SK-N-SH (cell line): ENCODE data around the gene ZCCHC14. TPM values are rescaled to one million over a fixed set of nuclear protein-coding genes. Genes with fewer than 3 reads are reported as not detected.

Source experiments
- CTCF ChIA-PET: fragments of 300-600, 350-600 bp; formaldehyde crosslinking; extraction: SDS; loops from one replicate; lab custom pipeline; 2021; lab: Yijun Ruan, JAX
- POLR2A ChIA-PET: fragments of 350-600 bp; sonication (Branson Sonifier 250); formaldehyde crosslinking; extraction: SDS; loops from one replicate; lab custom pipeline; 2020; ENCODE audit warnings: antibody characterized with exemption, inconsistent platforms; lab: Yijun Ruan, JAX
- DNase-seq: peaks from one replicate; pipeline ENCODE4 v3.0.0; 2012
- H2AFZ ChIP-seq: fragments of 200-600 bp; sonication (generic); 2 replicates; pipeline ENCODE4 v1.8.1; 2016; ENCODE audit warnings: antibody characterized with exemption, mild to moderate bottlenecking, low read depth
- H3F3A ChIP-seq: fragments of 200-600 bp; sonication (generic); replicated peaks from 2 replicates; pipeline ENCODE3; 2016; ENCODE audit warnings: antibody characterized with exemption, mild to moderate bottlenecking; ENCODE audit not compliant: insufficient read depth
- H3K27ac ChIP-seq, 2 experiments: fragments of 200-500 bp in 1 of 2; fragments of 200-600 bp in 1 of 2; sonication (Bioruptor generic) in 1 of 2; sonication (generic), shearing (Covaris generic) in 1 of 2; 2 replicates each; pipeline versions ENCODE4 v1.5.1 to v1.6.1; 2014 to 2016; ENCODE audit warnings: low read depth in 2 of 2, inconsistent platforms in 1 of 2, low read length in 1 of 2, mild to moderate bottlenecking in 1 of 2, mixed read lengths in 1 of 2
- H3K27me3 ChIP-seq: fragments of 200-600 bp; sonication (generic), shearing (Covaris generic); 2 replicates; pipeline ENCODE4 v1.6.1; 2016; ENCODE audit warnings: mixed run types; ENCODE audit not compliant: insufficient read depth
- H3K36me3 ChIP-seq, 2 experiments: fragments of 200-500 bp in 1 of 2; fragments of 200-600 bp in 1 of 2; sonication (Bioruptor generic) in 1 of 2; sonication (generic) in 1 of 2; replicated peaks in 1 of 2; 2 replicates each; pipeline versions ENCODE3 to v1.5.1; 2014 to 2016; ENCODE audit warnings: low read length in 1 of 2, mild to moderate bottlenecking in 1 of 2; ENCODE audit not compliant: insufficient read depth in 2 of 2, control insufficient read depth in 1 of 2
- H3K4me1 ChIP-seq, 2 experiments: fragments of 200-500 bp in 1 of 2; fragments of 200-600 bp in 1 of 2; sonication (Bioruptor generic) in 1 of 2; sonication (generic), shearing (Covaris generic) in 1 of 2; 2 replicates each; pipeline versions ENCODE4 v1.5.1 to v1.6.1; 2014 to 2016; ENCODE audit warnings: low read depth in 1 of 2, low read length in 1 of 2, mixed run types in 1 of 2; ENCODE audit not compliant: insufficient read depth in 2 of 2, control insufficient read depth in 1 of 2
- H3K4me2 ChIP-seq: fragments of 200-600 bp; sonication (generic), shearing (Covaris generic); 2 replicates; pipeline ENCODE4 v1.6.1; 2017; ENCODE audit warnings: mixed run types
- H3K4me3 ChIP-seq, 2 experiments: fragments of 200-500 bp in 1 of 2; fragments of 200-600 bp in 1 of 2; sonication (Bioruptor generic) in 1 of 2; sonication (generic), shearing (Covaris generic) in 1 of 2; 2 replicates each; pipeline versions ENCODE4 v1.5.1 to v1.8.1; 2014 to 2016; ENCODE audit warnings: low read depth in 2 of 2, inconsistent platforms in 1 of 2, low read length in 1 of 2, mild to moderate bottlenecking in 1 of 2, mixed read lengths in 1 of 2, moderate library complexity in 1 of 2
- H3K79me2 ChIP-seq: fragments of 200-600 bp; sonication (generic); 2 replicates; pipeline ENCODE4 v1.8.1; 2017; ENCODE audit warnings: mild to moderate bottlenecking; ENCODE audit not compliant: insufficient read depth
- H3K9ac ChIP-seq: fragments of 200-600 bp; sonication (generic); 2 replicates; pipeline ENCODE4 v1.6.1; 2017; ENCODE audit warnings: mixed run types
- H3K9me2 ChIP-seq: fragments of 200-600 bp; sonication (generic); 2 replicates; pipeline ENCODE4 v1.6.1; 2017; ENCODE audit warnings: mixed run types
- H3K9me3 ChIP-seq: fragments of 200-600 bp; sonication (generic); 2 replicates; pipeline ENCODE4 v1.6.1; 2017; ENCODE audit warnings: mixed run types, mild to moderate bottlenecking, moderate library complexity
- H4K20me1 ChIP-seq: fragments of 200-600 bp; sonication (generic); 2 replicates; pipeline ENCODE4 v1.6.1; 2017; ENCODE audit warnings: mild to moderate bottlenecking, mixed run types; ENCODE audit not compliant: insufficient read depth
- ELF1 ChIP-seq: IDR thresholded peaks from 2 replicates; pipeline ENCODE4 v1.4.0; 2012
- EZH2phosphoT487 ChIP-seq: fragments of 200-600 bp; sonication (generic); IDR thresholded peaks from 2 replicates; pipeline ENCODE4 v1.6.1; 2017; ENCODE audit warnings: low read depth, mixed run types, mild to moderate bottlenecking, antibody characterized with exemption, moderate library complexity, borderline replicate concordance
- FOXJ3 ChIP-seq: sonication (generic); formaldehyde crosslinking; IDR thresholded peaks from 2 replicates; pipeline ENCODE4 v1.5.1; 2020; ENCODE audit warnings: mild to moderate bottlenecking, missing genetic modification reagents
- FOXM1 ChIP-seq: IDR thresholded peaks from 2 replicates; pipeline ENCODE4 v1.4.0; 2012; ENCODE audit warnings: low read depth, mild to moderate bottlenecking
- GABPA ChIP-seq: IDR thresholded peaks from 2 replicates; pipeline ENCODE4 v1.4.0; 2012; ENCODE audit warnings: low read depth, mild to moderate bottlenecking
- GATA2 ChIP-seq: sonication (generic); formaldehyde crosslinking; IDR thresholded peaks from 2 replicates; pipeline ENCODE4 v1.5.0; 2020; ENCODE audit warnings: mild to moderate bottlenecking, missing genetic modification reagents
- MXI1 ChIP-seq: IDR thresholded peaks from 2 replicates; pipeline ENCODE4 v1.6.1; 2012; ENCODE audit warnings: mild to moderate bottlenecking, low read depth, low read length, improper control_type of control experiment
- RCOR1 ChIP-seq: fragments of 150-350 bp; IDR thresholded peaks from 2 replicates; pipeline ENCODE4 v1.6.1; 2017; ENCODE audit warnings: antibody characterized with exemption, low read length
- RFX5 ChIP-seq: IDR thresholded peaks from 2 replicates; pipeline ENCODE4 v1.6.1; 2012; ENCODE audit warnings: mild to moderate bottlenecking, improper control_type of control experiment, low read length
- SIN3A ChIP-seq: IDR thresholded peaks from 2 replicates; pipeline ENCODE4 v1.6.1; 2012; ENCODE audit warnings: low read depth, mild to moderate bottlenecking, low read length, moderate library complexity, borderline replicate concordance
- SMC3 ChIP-seq: IDR thresholded peaks from 2 replicates; pipeline ENCODE4 v1.6.1; 2012; ENCODE audit warnings: low read depth, low read length, improper control_type of control experiment
- YY1 ChIP-seq: IDR thresholded peaks from 2 replicates; pipeline ENCODE4 v1.4.0; 2012; ENCODE audit warnings: low read depth, mild to moderate bottlenecking
- WGBS: methylation state at CpG from one replicate; pipeline ENCODE4 v1.1.6; 2017; ENCODE audit warnings: low lambda C conversion rate; 5-methylcytosine and 5-hydroxymethylcytosine counted together
- polyA plus RNA-seq, 3 experiments: library from polyadenylated mRNA; depleted of rRNA; stranded (reverse); fragments of >200 nt; gene quantifications; 2 replicates each; pipeline ENCODE4 v1.2.3, GENCODE V29; 2012
- TF ChIP-seq, protein P1 (sequence below): IDR thresholded peaks from 2 replicates; pipeline ENCODE4 v1.4.0; 2012; ENCODE audit warnings: low read depth, borderline replicate concordance
- TF ChIP-seq, protein P2 (sequence below): fragments of 150-350 bp; IDR thresholded peaks from 2 replicates; pipeline ENCODE4 v1.6.1; 2017; ENCODE audit warnings: antibody characterized with exemption, low read length, low read depth, borderline replicate concordance
- TF ChIP-seq, protein P3 (sequence below): IDR thresholded peaks from 2 replicates; pipeline ENCODE4 v1.4.0; 2012; ENCODE audit warnings: low read depth, borderline replicate concordance
- TF ChIP-seq, protein P4 (sequence below): IDR thresholded peaks from 2 replicates; pipeline ENCODE4 v1.6.1; 2012; ENCODE audit warnings: mild to moderate bottlenecking, low read depth, low read length, moderate library complexity
- TF ChIP-seq, protein P5 (sequence below): fragments of 150-350 bp; IDR thresholded peaks from 2 replicates; pipeline ENCODE4 v1.6.1; 2016; ENCODE audit warnings: mild to moderate bottlenecking, low read depth, low read length

The ZCCHC14 gene
- polyA plus RNA-seq, 1 of the 3 experiments (the other 2 are of a cell fraction), result 5.7 TPM

DNA sequence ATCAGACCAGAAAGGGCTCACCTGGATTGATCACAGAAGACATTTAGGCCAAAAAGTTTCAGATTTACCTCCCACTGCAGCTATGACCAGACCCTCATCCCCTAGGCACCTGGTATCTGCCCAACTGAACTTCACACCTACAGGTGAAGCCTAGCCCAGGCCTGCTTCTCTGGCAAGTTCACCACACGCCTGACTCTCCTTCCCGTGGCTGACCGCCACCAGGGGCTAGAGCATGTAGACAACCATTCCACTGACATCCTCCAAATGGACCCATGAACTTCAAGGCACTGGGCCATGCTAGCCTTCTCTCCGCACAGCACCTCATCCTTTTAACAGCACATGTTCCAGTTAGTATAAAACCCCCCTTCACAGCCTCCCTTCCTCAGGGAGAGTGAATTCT is 18.8 kb downstream of the ZCCHC14 start:
- Histone ChIP-seq H3K9me3 (no peaks in the 10 kb centered on the region), H3K9ac (no peak overlapping the region), H3K4me3 (no peak overlapping the region), H3K4me1 (peaks cover 4 to 83% of the 10 kb centered on the region in 2 experiments; a peak in 3 of 4 replicates), H4K20me1 (peaks cover 90% of the 10 kb centered on the region), H3K36me3 (peaks cover 0 to 1% of the 10 kb centered on the region in 2 experiments), H2AFZ (no peak overlapping the region), H3F3A (peaks cover 9% of the 10 kb centered on the region), H3K4me2 (no peak overlapping the region), H3K27me3 (no peaks in the 10 kb centered on the region), H3K79me2 (peaks cover 98% of the 10 kb centered on the region), H3K9me2 (no peaks in the 10 kb centered on the region), H3K27ac (peak overlapping the region in 1 of 2 experiments; percentile 82; a peak in 2 of 4 replicates)
- WGBS, result 96% methylated on average over 4 of the region's 4 CpGs
- CTCF ChIA-PET, result interaction anchor here (1.3 to 1.6 kb wide), 2 partner anchors 18 to 58 kb away, joined by 4 to 5 read pairs; no protein-coding TSS in a partner anchor
- POLR2A ChIA-PET, result no interaction called here
- TF ChIP-seq SMC3, result no peak
- TF ChIP-seq RFX5, result no peak
- no peak for TF ChIP-seq GATA2 (CRISPR knock-in tag)
- TF ChIP-seq FOXJ3 (CRISPR knock-in tag), result no peak
- no peak for TF ChIP-seq ELF1
- TF ChIP-seq, protein P1, sequence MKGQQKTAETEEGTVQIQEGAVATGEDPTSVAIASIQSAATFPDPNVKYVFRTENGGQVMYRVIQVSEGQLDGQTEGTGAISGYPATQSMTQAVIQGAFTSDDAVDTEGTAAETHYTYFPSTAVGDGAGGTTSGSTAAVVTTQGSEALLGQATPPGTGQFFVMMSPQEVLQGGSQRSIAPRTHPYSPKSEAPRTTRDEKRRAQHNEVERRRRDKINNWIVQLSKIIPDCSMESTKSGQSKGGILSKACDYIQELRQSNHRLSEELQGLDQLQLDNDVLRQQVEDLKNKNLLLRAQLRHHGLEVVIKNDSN, result no peak
- TF ChIP-seq, protein P2, sequence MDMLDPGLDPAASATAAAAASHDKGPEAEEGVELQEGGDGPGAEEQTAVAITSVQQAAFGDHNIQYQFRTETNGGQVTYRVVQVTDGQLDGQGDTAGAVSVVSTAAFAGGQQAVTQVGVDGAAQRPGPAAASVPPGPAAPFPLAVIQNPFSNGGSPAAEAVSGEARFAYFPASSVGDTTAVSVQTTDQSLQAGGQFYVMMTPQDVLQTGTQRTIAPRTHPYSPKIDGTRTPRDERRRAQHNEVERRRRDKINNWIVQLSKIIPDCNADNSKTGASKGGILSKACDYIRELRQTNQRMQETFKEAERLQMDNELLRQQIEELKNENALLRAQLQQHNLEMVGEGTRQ, result no peak
- TF ChIP-seq, protein P3, sequence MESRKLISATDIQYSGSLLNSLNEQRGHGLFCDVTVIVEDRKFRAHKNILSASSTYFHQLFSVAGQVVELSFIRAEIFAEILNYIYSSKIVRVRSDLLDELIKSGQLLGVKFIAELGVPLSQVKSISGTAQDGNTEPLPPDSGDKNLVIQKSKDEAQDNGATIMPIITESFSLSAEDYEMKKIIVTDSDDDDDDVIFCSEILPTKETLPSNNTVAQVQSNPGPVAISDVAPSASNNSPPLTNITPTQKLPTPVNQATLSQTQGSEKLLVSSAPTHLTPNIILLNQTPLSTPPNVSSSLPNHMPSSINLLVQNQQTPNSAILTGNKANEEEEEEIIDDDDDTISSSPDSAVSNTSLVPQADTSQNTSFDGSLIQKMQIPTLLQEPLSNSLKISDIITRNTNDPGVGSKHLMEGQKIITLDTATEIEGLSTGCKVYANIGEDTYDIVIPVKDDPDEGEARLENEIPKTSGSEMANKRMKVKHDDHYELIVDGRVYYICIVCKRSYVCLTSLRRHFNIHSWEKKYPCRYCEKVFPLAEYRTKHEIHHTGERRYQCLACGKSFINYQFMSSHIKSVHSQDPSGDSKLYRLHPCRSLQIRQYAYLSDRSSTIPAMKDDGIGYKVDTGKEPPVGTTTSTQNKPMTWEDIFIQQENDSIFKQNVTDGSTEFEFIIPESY, result no peak
- TF ChIP-seq GABPA, result no peak
- no peak for TF ChIP-seq SIN3A
- TF ChIP-seq RCOR1, result no peak
- TF ChIP-seq EZH2phosphoT487, result no peak
- no peak for TF ChIP-seq FOXM1
- no peak for TF ChIP-seq YY1
- DNase-seq, result no peak

DNA sequence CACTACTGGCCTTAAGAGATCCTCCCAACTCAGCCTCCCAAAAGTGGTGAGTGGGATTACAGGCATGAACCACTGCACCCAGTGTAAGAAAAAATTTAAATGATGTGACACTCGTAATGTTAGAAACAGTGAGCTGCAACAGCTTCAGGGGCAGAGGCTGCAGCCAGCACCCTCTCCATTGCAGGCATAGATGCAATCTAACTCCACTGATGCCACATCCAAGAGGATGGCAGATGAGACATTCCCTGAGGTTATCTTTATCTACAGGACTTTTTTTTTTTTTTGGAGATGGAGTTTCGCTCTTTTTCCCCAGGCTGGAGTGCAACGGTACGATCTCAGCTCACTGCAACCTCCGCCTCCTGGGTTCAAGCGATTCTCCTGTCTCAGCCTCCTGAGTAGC is 19.9 kb downstream of the ZCCHC14 start:
- 84% methylated on average over 6 of the region's 6 CpGs for WGBS
- POLR2A ChIA-PET, result interaction anchor here (0.8 kb wide), 1 partner anchor 18 kb away, joined by 3 read pairs; no protein-coding TSS in a partner anchor
- H3K79me2 ChIP-seq, result peaks cover 98% of the 10 kb centered on the region
- TF ChIP-seq, protein P1, result no peak
- TF ChIP-seq, protein P4, sequence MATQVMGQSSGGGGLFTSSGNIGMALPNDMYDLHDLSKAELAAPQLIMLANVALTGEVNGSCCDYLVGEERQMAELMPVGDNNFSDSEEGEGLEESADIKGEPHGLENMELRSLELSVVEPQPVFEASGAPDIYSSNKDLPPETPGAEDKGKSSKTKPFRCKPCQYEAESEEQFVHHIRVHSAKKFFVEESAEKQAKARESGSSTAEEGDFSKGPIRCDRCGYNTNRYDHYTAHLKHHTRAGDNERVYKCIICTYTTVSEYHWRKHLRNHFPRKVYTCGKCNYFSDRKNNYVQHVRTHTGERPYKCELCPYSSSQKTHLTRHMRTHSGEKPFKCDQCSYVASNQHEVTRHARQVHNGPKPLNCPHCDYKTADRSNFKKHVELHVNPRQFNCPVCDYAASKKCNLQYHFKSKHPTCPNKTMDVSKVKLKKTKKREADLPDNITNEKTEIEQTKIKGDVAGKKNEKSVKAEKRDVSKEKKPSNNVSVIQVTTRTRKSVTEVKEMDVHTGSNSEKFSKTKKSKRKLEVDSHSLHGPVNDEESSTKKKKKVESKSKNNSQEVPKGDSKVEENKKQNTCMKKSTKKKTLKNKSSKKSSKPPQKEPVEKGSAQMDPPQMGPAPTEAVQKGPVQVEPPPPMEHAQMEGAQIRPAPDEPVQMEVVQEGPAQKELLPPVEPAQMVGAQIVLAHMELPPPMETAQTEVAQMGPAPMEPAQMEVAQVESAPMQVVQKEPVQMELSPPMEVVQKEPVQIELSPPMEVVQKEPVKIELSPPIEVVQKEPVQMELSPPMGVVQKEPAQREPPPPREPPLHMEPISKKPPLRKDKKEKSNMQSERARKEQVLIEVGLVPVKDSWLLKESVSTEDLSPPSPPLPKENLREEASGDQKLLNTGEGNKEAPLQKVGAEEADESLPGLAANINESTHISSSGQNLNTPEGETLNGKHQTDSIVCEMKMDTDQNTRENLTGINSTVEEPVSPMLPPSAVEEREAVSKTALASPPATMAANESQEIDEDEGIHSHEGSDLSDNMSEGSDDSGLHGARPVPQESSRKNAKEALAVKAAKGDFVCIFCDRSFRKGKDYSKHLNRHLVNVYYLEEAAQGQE, result no peak
- TF ChIP-seq, protein P5, sequence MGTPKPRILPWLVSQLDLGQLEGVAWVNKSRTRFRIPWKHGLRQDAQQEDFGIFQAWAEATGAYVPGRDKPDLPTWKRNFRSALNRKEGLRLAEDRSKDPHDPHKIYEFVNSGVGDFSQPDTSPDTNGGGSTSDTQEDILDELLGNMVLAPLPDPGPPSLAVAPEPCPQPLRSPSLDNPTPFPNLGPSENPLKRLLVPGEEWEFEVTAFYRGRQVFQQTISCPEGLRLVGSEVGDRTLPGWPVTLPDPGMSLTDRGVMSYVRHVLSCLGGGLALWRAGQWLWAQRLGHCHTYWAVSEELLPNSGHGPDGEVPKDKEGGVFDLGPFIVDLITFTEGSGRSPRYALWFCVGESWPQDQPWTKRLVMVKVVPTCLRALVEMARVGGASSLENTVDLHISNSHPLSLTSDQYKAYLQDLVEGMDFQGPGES, result no peak
- peak; percentile 41; the same call in 1 of the 2 replicates for TF ChIP-seq MXI1

More for the DNA sequence above, 19.9 kb downstream of the ZCCHC14 start:
- H3K36me3 ChIP-seq, result no peaks in the 10 kb centered on the region
- H4K20me1 ChIP-seq, result peaks cover 85% of the 10 kb centered on the region
- CTCF ChIA-PET, result interaction anchor here (0.7 to 1.6 kb wide), 5 partner anchors 8 to 66 kb away, joined by 3 to 5 read pairs (median 4); no protein-coding TSS in a partner anchor
- H3F3A ChIP-seq, result peaks cover 9% of the 10 kb centered on the region
- H3K9me2 ChIP-seq, result no peaks in the 10 kb centered on the region
- no peak overlapping the region; a peak in 2 of 4 replicates for H3K27ac ChIP-seq
- no peak overlapping the region for H3K4me2 ChIP-seq
- no peak overlapping the region for H3K9ac ChIP-seq
- no peaks in the 10 kb centered on the region for H3K27me3 ChIP-seq
- H2AFZ ChIP-seq, result no peak overlapping the region
- H3K4me3 ChIP-seq, result no peak overlapping the region
- H3K9me3 ChIP-seq, result no peaks in the 10 kb centered on the region
- DNase-seq, result peak; percentile 68
- peaks cover 4 to 93% of the 10 kb centered on the region in 2 experiments; a peak in 3 of 4 replicates for H3K4me1 ChIP-seq
